Gastrocnemius medialis (tissue), 4 donors: ENCODE results near the gene LRP11. TPM values are rescaled to one million over a fixed set of nuclear protein-coding genes. Genes with fewer than 3 reads are reported as not detected.
A peak's percentile ranks its signal among the peaks of the same experiment; 100 is the strongest.

ENCODE experiments used
- ATAC-seq, 2 donors: fragments of 150-250 bp; one replicate each; pipeline ENCODE4 v1.9.1; 2016
- DNase-seq, 2 donors: peaks; one replicate each; pipeline ENCODE4 v3.0.0-alpha.2; 2019
- H3K27ac ChIP-seq, 4 donors: fragments of 200-600 bp; sonication (generic); 1 replicate in 1 of 4; 2 replicates in 3 of 4; pipeline ENCODE4 v1.5.1; 2016 to 2018; ENCODE audit warnings: mild to moderate bottlenecking in 2 of 4, moderate library complexity in 1 of 4
- H3K27me3 ChIP-seq, 3 donors: fragments of 200-600 bp; sonication (generic) in 2 of 3; 1 replicate in 1 of 3; 2 replicates in 2 of 3; pipeline versions ENCODE4 v1.5.1 to v1.6.0; 2016 to 2019; ENCODE audit warnings: mild to moderate bottlenecking in 1 of 3, moderate library complexity in 1 of 3
- H3K36me3 ChIP-seq, 2 donors: fragments of 200-600 bp; sonication (generic) in 1 of 2; one replicate each; pipeline ENCODE4 v1.5.1; 2017 to 2018
- H3K4me1 ChIP-seq, 2 donors: fragments of 200-600 bp; sonication (generic) in 1 of 2; one replicate each; pipeline ENCODE4 v1.5.1; 2016 to 2017; ENCODE audit warnings: mild to moderate bottlenecking in 2 of 2
- H3K4me3 ChIP-seq, 4 donors: fragments of 200-600 bp; sonication (generic) in 3 of 4; 1 replicate in 1 of 4; 2 replicates in 3 of 4; pipeline ENCODE4 v1.5.1; 2016 to 2019; ENCODE audit warnings: mild to moderate bottlenecking in 2 of 4
- H3K9me3 ChIP-seq, 3 donors: fragments of 200-600 bp; sonication (generic) in 2 of 3; 1 replicate in 1 of 3; 2 replicates in 2 of 3; pipeline ENCODE4 v1.5.1; 2016 to 2019
- POLR2A ChIP-seq, 2 donors: fragments of 450-650 bp; IDR thresholded peaks; one replicate each; pipeline ENCODE4 v1.6.1; 2017; ENCODE audit warnings: antibody characterized with exemption in 2 of 2, mild to moderate bottlenecking in 2 of 2, moderate library complexity in 2 of 2
- in situ Hi-C, 4 donors: fragments of 200-750 bp; cut with MboI; loops; one replicate each; pipeline versions ENCODE4 v1.15.0 to v1.8.0; 2017; ENCODE audit warnings: low sequenced_read_pairs in 4 of 4
- intact Hi-C: fragments of 100-400 bp; cut with DNase I; formaldehyde crosslinking; loops from one replicate; pipeline ENCODE4 v1.15.1; 2023; ENCODE audit warnings: low total_unique reads
- total RNA-seq, 4 donors: library from RNA; depleted of rRNA; stranded (reverse); fragments of >200 nt; gene quantifications; one replicate each; pipeline versions ENCODE4 v1.1.0 to v1.2.3, GENCODE V29; 2016
- TF ChIP-seq, protein P1 (sequence below), 5 experiments: fragments of 450-650 bp in 3 of 5; fragments of 200-600 bp in 2 of 5; sonication (generic) in 2 of 5; IDR thresholded peaks in 4 of 5; conservative IDR thresholded peaks in 1 of 5; 1 replicate in 4 of 5; 2 replicates in 1 of 5; pipeline ENCODE4 v1.5.1; 2016 to 2019; ENCODE audit warnings: antibody characterized with exemption in 5 of 5, mild to moderate bottlenecking in 3 of 5, moderate library complexity in 3 of 5

The LRP11 gene
- total RNA-seq, 4 donors from 2014 or later, result 5.5 to 19.8 (median 6.1) TPM

GRCh38 chr6:149888659-149889058, 24.5 kb upstream of the LRP11 start:
- DNase-seq (peak; percentile 70 to 75), ATAC-seq (peak; percentile 93 to 97)
- Histone ChIP-seq H3K27ac (peak overlapping the region; percentile 66 to 80 (median 70)), H3K36me3 (no peaks in the 10 kb centered on the region), H3K4me1 (peaks cover 30 to 38% of the 10 kb centered on the region in 2 donors), H3K9me3 (no peaks in the 10 kb centered on the region), H3K27me3 (no peaks in the 10 kb centered on the region), H3K4me3 (no peak overlapping the region)
- intact Hi-C loops (loop anchor here (2.0 kb wide), 1 partner anchor 24 kb away; the partner anchor contains the start of gene LRP11), in situ Hi-C loops (no loop called here)
- TF ChIP-seq, protein P1, sequence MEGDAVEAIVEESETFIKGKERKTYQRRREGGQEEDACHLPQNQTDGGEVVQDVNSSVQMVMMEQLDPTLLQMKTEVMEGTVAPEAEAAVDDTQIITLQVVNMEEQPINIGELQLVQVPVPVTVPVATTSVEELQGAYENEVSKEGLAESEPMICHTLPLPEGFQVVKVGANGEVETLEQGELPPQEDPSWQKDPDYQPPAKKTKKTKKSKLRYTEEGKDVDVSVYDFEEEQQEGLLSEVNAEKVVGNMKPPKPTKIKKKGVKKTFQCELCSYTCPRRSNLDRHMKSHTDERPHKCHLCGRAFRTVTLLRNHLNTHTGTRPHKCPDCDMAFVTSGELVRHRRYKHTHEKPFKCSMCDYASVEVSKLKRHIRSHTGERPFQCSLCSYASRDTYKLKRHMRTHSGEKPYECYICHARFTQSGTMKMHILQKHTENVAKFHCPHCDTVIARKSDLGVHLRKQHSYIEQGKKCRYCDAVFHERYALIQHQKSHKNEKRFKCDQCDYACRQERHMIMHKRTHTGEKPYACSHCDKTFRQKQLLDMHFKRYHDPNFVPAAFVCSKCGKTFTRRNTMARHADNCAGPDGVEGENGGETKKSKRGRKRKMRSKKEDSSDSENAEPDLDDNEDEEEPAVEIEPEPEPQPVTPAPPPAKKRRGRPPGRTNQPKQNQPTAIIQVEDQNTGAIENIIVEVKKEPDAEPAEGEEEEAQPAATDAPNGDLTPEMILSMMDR (IDR thresholded peaks at IDR 0.05 in 4 of 5, conservative IDR thresholded peaks at IDR 0.05 in 1 of 5), result no peak
- no peak for TF ChIP-seq POLR2A (IDR thresholded peaks at IDR 0.05)

GRCh38 chr6:149888093-149888492, 23.9 kb upstream of the LRP11 start:
- no peaks in the 10 kb centered on the region for H3K27me3 ChIP-seq
- H3K36me3 ChIP-seq, result no peaks in the 10 kb centered on the region
- in situ Hi-C loops, result no loop called here
- peak overlapping the region; percentile 66 to 80 (median 70) for H3K27ac ChIP-seq
- DNase-seq, result peak in 1 of 2 donors; percentile 36
- intact Hi-C loops, result loop anchor here (2.0 kb wide), 1 partner anchor 23 kb away; the partner anchor contains the start of gene LRP11
- no peaks in the 10 kb centered on the region for H3K9me3 ChIP-seq
- TF ChIP-seq POLR2A (IDR thresholded peaks at IDR 0.05), result no peak
- TF ChIP-seq, protein P1 (IDR thresholded peaks at IDR 0.05 in 4 of 5, conservative IDR thresholded peaks at IDR 0.05 in 1 of 5), result no peak
- ATAC-seq, result peak in 1 of 2 donors; percentile 69
- H3K4me1 ChIP-seq, result peaks cover 30 to 38% of the 10 kb centered on the region in 2 donors
- no peak overlapping the region for H3K4me3 ChIP-seq

DNA sequence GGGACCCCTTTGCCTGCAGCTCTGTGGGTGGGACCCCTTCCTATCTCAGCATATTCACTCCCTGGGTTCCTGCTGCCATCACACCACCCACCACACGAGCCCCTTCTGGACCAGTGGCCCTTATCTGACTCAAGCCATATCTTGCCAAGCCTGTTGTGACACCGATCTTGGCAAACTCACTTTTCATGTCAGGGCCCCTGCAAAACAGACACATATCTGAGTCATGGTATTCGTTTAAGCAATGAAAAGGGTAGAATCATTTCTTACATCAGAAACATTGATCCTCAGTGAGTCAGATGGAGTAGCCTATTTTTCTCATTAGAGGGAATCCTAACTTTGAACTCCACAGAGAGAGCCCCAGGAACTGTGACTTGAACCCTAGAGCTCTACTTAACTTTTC, 23.2 kb upstream of the LRP11 start:
- no peak for ATAC-seq
- DNase-seq, result peak in 1 of 2 donors; percentile 32

DNA sequence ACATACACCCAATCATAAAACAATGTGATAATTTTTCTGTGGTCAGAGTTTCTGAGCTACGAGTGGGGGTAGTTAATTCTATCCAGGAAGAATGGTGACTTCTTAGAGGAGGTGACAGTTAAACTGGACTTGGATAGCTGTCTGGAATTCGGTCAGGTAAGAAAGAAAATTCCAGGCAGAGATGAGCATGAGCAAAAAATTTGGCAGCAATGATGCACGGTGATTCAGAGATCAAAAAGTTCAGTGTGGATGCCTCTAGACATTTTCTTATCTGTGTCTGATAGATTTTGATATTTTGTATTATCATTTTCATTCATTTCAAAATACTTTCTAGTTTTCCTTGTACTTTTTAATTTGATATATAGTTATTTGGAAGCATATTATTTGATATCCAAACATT, 21.7 kb upstream of the LRP11 start:
- TF ChIP-seq, protein P1 (IDR thresholded peaks at IDR 0.05 in 4 of 5, conservative IDR thresholded peaks at IDR 0.05 in 1 of 5), result no peak
- no peak for TF ChIP-seq POLR2A (IDR thresholded peaks at IDR 0.05)
- H3K4me1 ChIP-seq, result peaks cover 30 to 36% of the 10 kb centered on the region in 2 donors
- in situ Hi-C loops (no loop called here), intact Hi-C loops (no loop called here)
- no peak overlapping the region for H3K27ac ChIP-seq
- ATAC-seq, result no peak
- no peak for DNase-seq
- no peaks in the 10 kb centered on the region for H3K9me3 ChIP-seq
- H3K36me3 ChIP-seq, result no peaks in the 10 kb centered on the region
- no peaks in the 10 kb centered on the region for H3K27me3 ChIP-seq
- H3K4me3 ChIP-seq, result no peak overlapping the region

More for the DNA sequence above, 23.2 kb upstream of the LRP11 start:
- peaks cover 30 to 38% of the 10 kb centered on the region in 2 donors for H3K4me1 ChIP-seq
- in situ Hi-C loops (no loop called here), intact Hi-C loops (no loop called here)
- TF ChIP-seq, protein P1 (IDR thresholded peaks at IDR 0.05 in 4 of 5, conservative IDR thresholded peaks at IDR 0.05 in 1 of 5), result no peak
- TF ChIP-seq POLR2A (IDR thresholded peaks at IDR 0.05), result no peak
- peak overlapping the region; percentile 66 to 80 (median 70) for H3K27ac ChIP-seq
- no peaks in the 10 kb centered on the region for H3K27me3 ChIP-seq
- no peaks in the 10 kb centered on the region for H3K36me3 ChIP-seq
- no peak overlapping the region for H3K4me3 ChIP-seq
- no peaks in the 10 kb centered on the region for H3K9me3 ChIP-seq

DNA sequence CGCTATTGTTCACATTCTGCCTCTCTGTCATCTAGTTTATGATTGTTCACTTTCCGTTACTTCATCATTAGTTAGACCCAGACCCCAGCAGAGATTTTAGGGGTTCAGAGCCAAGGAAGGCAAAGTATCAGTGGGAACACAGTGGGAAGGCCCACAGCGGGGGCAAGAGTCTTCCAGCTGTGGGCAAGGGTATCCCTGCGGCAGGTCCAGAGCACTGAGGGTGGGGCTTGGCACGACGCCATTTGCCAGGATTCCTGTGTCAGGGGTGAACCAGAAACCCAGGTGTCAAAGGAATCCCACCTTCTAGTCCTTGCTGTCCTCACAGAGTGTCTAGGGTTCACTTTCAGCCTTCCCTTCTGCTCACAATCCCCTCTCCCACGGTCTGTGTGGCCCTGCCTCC, 20.5 kb upstream of the LRP11 start:
- intact Hi-C loops (no loop called here), in situ Hi-C loops (no loop called here)
- Histone ChIP-seq H3K4me1 (peaks cover 17 to 23% of the 10 kb centered on the region in 2 donors), H3K4me3 (no peak overlapping the region), H3K9me3 (no peaks in the 10 kb centered on the region), H3K36me3 (no peaks in the 10 kb centered on the region), H3K27ac (no peak overlapping the region), H3K27me3 (no peaks in the 10 kb centered on the region)
- no peak for DNase-seq
- no peak for ATAC-seq
- TF ChIP-seq, protein P1 (IDR thresholded peaks at IDR 0.05 in 4 of 5, conservative IDR thresholded peaks at IDR 0.05 in 1 of 5), result no peak
- TF ChIP-seq POLR2A (IDR thresholded peaks at IDR 0.05), result no peak
